Esophagus mucosa (tissue), 1 donor: Measurements from ENCODE around the gene DAPK1. TPM values are rescaled to one million over a fixed set of nuclear protein-coding genes. Genes with fewer than 3 reads are reported as not detected.

Experiments
- ATAC-seq: fragments of 200-7000 bp; cut with Tn5 transposase; one replicate; pipeline ENCODE4 v1.9.1; 2020
- total RNA-seq: library from RNA; stranded (reverse); gene quantifications from one replicate; pipeline ENCODE4 v1.2.4, GENCODE V29; 2023
- donor health status: DM: yes; HTN: yes; CAD: no.

The DAPK1 gene
- total RNA-seq, 1 donor from 2014 or later, result 5.4 TPM

- ATAC-seq, result peak; percentile 34
These were observed 21.2 kb downstream of the DAPK1 start for GRCh38 chr9:87518702-87519335.

- no peak for ATAC-seq
These were observed 21.8 kb downstream of the DAPK1 start for GRCh38 chr9:87519461-87519860.

GRCh38 chr9:87520172-87520683 lies 22.6 kb downstream of the DAPK1 start:
- ATAC-seq, result no peak

GRCh38 chr9:87521834-87522233 lies 24.2 kb downstream of the DAPK1 start:
- no peak for ATAC-seq

GRCh38 chr9:87524061-87524460 lies 26.4 kb downstream of the DAPK1 start:
- ATAC-seq, result no peak

GRCh38 chr9:87525546-87526303 lies 28.1 kb downstream of the DAPK1 start:
- ATAC-seq, result no peak

- no peak for ATAC-seq
These were observed 29.7 kb downstream of the DAPK1 start for GRCh38 chr9:87527211-87527916.

- ATAC-seq, result no peak
These were observed 31.3 kb downstream of the DAPK1 start for GRCh38 chr9:87528969-87529368.

GRCh38 chr9:87529671-87530070 lies 32.0 kb downstream of the DAPK1 start:
- peak; percentile 29 for ATAC-seq

- ATAC-seq, result no peak
These were observed 33.0 kb downstream of the DAPK1 start for GRCh38 chr9:87530716-87531115.

GRCh38 chr9:87531370-87532295 lies 34.0 kb downstream of the DAPK1 start:
- no peak for ATAC-seq

- no peak for ATAC-seq
These were observed 35.6 kb downstream of the DAPK1 start for GRCh38 chr9:87533271-87533670.

GRCh38 chr9:87534036-87534435 lies 36.4 kb downstream of the DAPK1 start:
- no peak for ATAC-seq

GRCh38 chr9:87534957-87535356 lies 37.3 kb downstream of the DAPK1 start:
- no peak for ATAC-seq

- ATAC-seq, result no peak
These were observed 38.3 kb downstream of the DAPK1 start for GRCh38 chr9:87535817-87536539.

- no peak for ATAC-seq
These were observed 40.0 kb downstream of the DAPK1 start for GRCh38 chr9:87537625-87538024.

GRCh38 chr9:87540444-87541105 lies 42.9 kb downstream of the DAPK1 start:
- ATAC-seq, result no peak

- no peak for ATAC-seq
These were observed 44.0 kb downstream of the DAPK1 start for GRCh38 chr9:87541663-87542062.

- no peak for ATAC-seq
These were observed 44.5 kb downstream of the DAPK1 start for GRCh38 chr9:87542141-87542540.

- no peak for ATAC-seq
These were observed 45.6 kb downstream of the DAPK1 start for GRCh38 chr9:87543251-87543650.

GRCh38 chr9:87545858-87546257 lies 48.2 kb downstream of the DAPK1 start:
- ATAC-seq, result no peak
